Ascending aorta (tissue), 2 donors: ENCODE measurements around the gene ARL15. TPM values are rescaled to one million over a fixed set of nuclear protein-coding genes. Genes with fewer than 3 reads are reported as not detected.

Experiments
- DNase-seq, 2 donors: peaks; one replicate each; pipeline ENCODE4 v3.0.0-alpha.2; 2019; ENCODE audit warnings: low spot score in 2 of 2
- H3K27ac ChIP-seq, 2 donors: fragments of 200-600 bp; sonication (generic); one replicate each; pipeline ENCODE4 v1.5.1; 2016 to 2017; ENCODE audit warnings: mild to moderate bottlenecking in 1 of 2
- H3K27me3 ChIP-seq: fragments of 200-600 bp; sonication (generic); one replicate; pipeline ENCODE4 v1.5.1; 2017
- H3K36me3 ChIP-seq, 2 donors: fragments of 200-600 bp; sonication (generic); one replicate each; pipeline ENCODE4 v1.5.1; 2016
- H3K4me1 ChIP-seq, 2 donors: fragments of 200-600 bp; sonication (generic); one replicate each; pipeline ENCODE4 v1.5.1; 2016 to 2017; ENCODE audit warnings: mild to moderate bottlenecking in 1 of 2
- H3K4me3 ChIP-seq, 2 donors: fragments of 200-600 bp; sonication (generic); one replicate each; pipeline ENCODE4 v1.5.1; 2016 to 2017; ENCODE audit warnings: mild to moderate bottlenecking in 1 of 2
- H3K9me3 ChIP-seq, 2 donors: fragments of 200-600 bp; sonication (generic); one replicate each; pipeline ENCODE4 v1.5.1; 2016
- intact Hi-C: fragments of 100-400 bp; cut with DNase I; formaldehyde crosslinking; loops from one replicate; pipeline ENCODE4 v1.15.1; 2023
- total RNA-seq: library from RNA; depleted of rRNA; stranded (reverse); fragments of >200 nt; gene quantifications from one replicate; pipeline ENCODE4 v1.1.0, GENCODE V29; 2016
- TF ChIP-seq, protein P1 (sequence below), 3 experiments: fragments of 200-600 bp in 2 of 3; fragments of 450-650 bp in 1 of 3; sonication (generic) in 2 of 3; IDR thresholded peaks; one replicate each; pipeline ENCODE4 v1.5.1; 2016 to 2019; ENCODE audit warnings: antibody characterized with exemption in 3 of 3, mild to moderate bottlenecking in 1 of 3, moderate library complexity in 1 of 3

The ARL15 gene
- total RNA-seq, 1 donor from 2014 or later, result 12.5 TPM

DNA sequence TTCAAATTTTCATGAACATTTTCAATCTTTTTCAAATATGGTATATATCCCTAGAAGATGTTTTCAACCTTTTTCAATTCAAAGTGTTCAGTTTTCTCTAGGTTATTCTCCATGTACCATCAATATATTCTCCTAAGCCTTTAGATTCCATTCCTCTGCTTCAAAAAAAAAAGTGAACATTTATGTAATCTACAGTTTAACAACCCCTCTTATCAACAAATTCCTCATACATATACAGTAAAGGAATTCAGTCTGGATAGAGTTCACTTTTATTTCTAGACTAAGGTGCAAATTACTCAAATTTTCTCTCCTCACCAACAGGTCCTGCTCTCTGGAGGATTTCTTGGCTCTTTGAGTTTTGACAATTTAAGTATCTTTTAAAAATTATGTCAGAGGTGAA lies 150.0 kb downstream of the ARL15 start:
- H3K27me3 ChIP-seq, result no peaks in the 10 kb centered on the region
- peaks cover 0 to 12% of the 10 kb centered on the region in 2 donors for H3K4me1 ChIP-seq
- no peak for DNase-seq
- intact Hi-C loops, result loop anchor here (10.0 kb wide), 1 partner anchor 166 kb away; no protein-coding TSS in a partner anchor
- no peaks in the 10 kb centered on the region for H3K9me3 ChIP-seq
- no peak overlapping the region for H3K4me3 ChIP-seq
- H3K36me3 ChIP-seq, result no peaks in the 10 kb centered on the region
- TF ChIP-seq, protein P1, sequence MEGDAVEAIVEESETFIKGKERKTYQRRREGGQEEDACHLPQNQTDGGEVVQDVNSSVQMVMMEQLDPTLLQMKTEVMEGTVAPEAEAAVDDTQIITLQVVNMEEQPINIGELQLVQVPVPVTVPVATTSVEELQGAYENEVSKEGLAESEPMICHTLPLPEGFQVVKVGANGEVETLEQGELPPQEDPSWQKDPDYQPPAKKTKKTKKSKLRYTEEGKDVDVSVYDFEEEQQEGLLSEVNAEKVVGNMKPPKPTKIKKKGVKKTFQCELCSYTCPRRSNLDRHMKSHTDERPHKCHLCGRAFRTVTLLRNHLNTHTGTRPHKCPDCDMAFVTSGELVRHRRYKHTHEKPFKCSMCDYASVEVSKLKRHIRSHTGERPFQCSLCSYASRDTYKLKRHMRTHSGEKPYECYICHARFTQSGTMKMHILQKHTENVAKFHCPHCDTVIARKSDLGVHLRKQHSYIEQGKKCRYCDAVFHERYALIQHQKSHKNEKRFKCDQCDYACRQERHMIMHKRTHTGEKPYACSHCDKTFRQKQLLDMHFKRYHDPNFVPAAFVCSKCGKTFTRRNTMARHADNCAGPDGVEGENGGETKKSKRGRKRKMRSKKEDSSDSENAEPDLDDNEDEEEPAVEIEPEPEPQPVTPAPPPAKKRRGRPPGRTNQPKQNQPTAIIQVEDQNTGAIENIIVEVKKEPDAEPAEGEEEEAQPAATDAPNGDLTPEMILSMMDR (IDR thresholded peaks at IDR 0.05), result no peak
- peak overlapping the region in 1 of 2 donors; percentile 13 for H3K27ac ChIP-seq

DNA sequence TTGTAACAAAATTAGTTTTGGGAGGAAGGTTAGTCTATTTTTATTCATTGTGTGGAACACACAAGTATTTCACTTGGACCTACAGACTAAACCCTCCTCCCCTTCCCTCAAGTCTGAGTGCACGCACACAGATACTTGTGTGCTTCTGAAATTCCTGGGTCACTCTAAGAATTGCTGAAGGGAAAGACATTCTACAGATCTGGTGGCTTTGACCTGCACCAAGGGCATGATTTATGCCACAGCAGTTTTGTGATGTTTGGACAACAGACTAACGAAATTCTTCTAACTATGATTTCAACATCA lies 150.5 kb downstream of the ARL15 start:
- Histone ChIP-seq H3K27me3 (no peaks in the 10 kb centered on the region), H3K36me3 (no peaks in the 10 kb centered on the region), H3K27ac (peak overlapping the region; percentile 60 to 68), H3K9me3 (no peaks in the 10 kb centered on the region), H3K4me1 (peaks cover 0 to 12% of the 10 kb centered on the region in 2 donors), H3K4me3 (peak overlapping the region in 1 of 2 donors; percentile 17)
- no peak for DNase-seq
- TF ChIP-seq, protein P1 (IDR thresholded peaks at IDR 0.05), result no peak
- intact Hi-C loops, result loop anchor here (10.0 kb wide), 1 partner anchor 165 kb away; no protein-coding TSS in a partner anchor

DNA sequence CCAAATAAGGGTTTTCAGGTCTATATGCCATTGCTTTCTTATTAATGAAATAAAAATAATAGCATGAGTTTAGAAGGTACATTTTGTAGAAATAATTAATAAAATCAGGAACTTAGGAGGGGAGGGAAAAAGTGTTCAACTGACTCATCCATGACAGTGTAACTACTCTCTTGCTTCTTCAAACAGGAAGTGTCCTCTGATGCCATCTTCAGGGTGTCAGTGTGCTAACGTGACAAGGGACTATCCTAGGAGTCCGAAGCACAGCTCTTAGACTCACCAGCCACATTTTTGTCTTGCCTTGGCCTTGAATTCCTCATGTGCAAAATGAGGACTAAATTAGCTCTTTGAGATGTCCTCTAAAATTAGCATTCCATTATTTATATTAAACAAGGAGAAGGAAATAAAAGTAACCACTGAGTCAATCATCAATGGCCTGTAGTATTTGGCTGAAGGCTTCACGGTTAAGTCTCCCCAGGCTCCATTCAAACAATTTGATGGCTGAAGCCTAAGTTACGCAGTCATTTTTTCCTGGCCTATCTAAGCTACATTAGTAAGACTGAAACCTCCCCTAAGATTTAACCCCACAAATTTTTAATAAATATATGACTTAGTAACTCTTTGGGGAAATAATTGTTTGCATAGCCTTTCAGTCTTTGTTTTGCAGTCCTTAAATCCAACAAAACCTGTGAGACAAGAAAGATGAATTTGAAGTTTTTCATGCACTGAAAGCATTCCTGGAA lies 151.1 kb downstream of the ARL15 start:
- H3K36me3 ChIP-seq, result no peaks in the 10 kb centered on the region

DNA sequence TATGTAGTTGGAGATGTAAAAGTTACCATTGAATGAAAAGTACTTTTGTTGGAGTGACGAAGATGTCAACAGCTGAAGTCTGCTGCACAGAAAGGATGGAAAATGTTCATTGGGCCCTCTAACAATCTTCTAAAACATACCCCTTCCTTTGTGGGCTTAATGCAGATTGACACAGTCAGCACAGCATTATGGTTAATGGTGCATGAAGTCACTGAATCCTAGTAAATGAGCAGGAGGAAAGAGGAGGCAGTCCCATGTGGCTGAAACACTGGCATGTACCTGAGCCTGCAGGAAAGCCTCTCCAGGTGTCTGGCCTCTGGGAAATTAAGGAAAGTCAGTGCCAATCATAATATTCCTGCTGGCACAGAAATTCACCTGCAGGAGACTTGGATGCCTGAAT lies 153.8 kb downstream of the ARL15 start:
- intact Hi-C loops, result no loop called here
- Histone ChIP-seq H3K4me1 (peaks cover 0 to 12% of the 10 kb centered on the region in 2 donors), H3K36me3 (no peaks in the 10 kb centered on the region), H3K27ac (no peak overlapping the region), H3K4me3 (no peak overlapping the region), H3K27me3 (no peaks in the 10 kb centered on the region), H3K9me3 (no peaks in the 10 kb centered on the region)
- TF ChIP-seq, protein P1 (IDR thresholded peaks at IDR 0.05), result no peak
- no peak for DNase-seq

More for the DNA sequence above, 151.1 kb downstream of the ARL15 start:
- DNase-seq, result no peak
- peak overlapping the region; percentile 60 to 68 for H3K27ac ChIP-seq
- peak overlapping the region in 1 of 2 donors; percentile 17 for H3K4me3 ChIP-seq
- H3K4me1 ChIP-seq, result peaks cover 0 to 12% of the 10 kb centered on the region in 2 donors
- no peaks in the 10 kb centered on the region for H3K27me3 ChIP-seq
- H3K9me3 ChIP-seq, result no peaks in the 10 kb centered on the region
- intact Hi-C loops, result no loop called here
- TF ChIP-seq, protein P1 (IDR thresholded peaks at IDR 0.05), result no peak

DNA sequence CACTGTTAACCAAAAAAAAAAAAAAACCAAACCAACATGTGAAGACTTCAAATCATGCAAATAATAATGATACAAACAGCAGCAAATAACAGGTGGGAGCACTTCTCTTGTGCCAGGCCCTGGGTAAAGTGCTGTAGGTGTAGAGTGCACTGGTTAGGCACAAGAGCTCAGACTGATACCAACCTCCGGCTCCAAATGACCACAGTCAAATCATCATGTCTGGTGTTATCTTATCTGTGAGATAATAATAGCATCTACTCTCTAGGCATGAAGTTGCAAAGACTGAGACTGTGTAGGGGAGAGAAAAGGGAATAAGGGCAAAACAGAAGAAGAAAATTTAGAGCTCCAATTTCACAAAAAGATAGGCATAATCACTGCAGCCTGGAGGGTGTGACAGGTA lies 159.5 kb downstream of the ARL15 start:
- TF ChIP-seq, protein P1 (IDR thresholded peaks at IDR 0.05), result no peak
- no peaks in the 10 kb centered on the region for H3K27me3 ChIP-seq
- no peaks in the 10 kb centered on the region for H3K36me3 ChIP-seq
- H3K9me3 ChIP-seq, result no peaks in the 10 kb centered on the region
- H3K4me3 ChIP-seq, result no peak overlapping the region
- H3K4me1 ChIP-seq, result peaks cover 0 to 6% of the 10 kb centered on the region in 2 donors
- intact Hi-C loops, result no loop called here
- DNase-seq, result no peak
- no peak overlapping the region for H3K27ac ChIP-seq
